ENCODE results near the gene FLNB.

- TF ChIP-seq CTCF (IDR thresholded peaks at IDR 0.05) (no peak), POLR2A (IDR thresholded peaks at IDR 0.05) (no peak), EP300 (IDR thresholded peaks at IDR 0.05) (no peak)
Observed at GRCh38 chr3:58178528-58179234, 170.5 kb downstream of the FLNB start.
